WTC11 (cell line): Measurements from ENCODE around the gene FNIP2. TPM values are rescaled to one million over a fixed set of nuclear protein-coding genes. Genes with fewer than 3 reads are reported as not detected.

ENCODE experiments used
- ATAC-seq: fragments of 200-7000 bp; cut with Tn5 transposase; 2 replicates; pipeline ENCODE4 v1.10.0; 2021; ENCODE audit warnings: mild to moderate bottlenecking, moderate library complexity
- CTCF ChIA-PET: fragments of 300-600 bp; sonication (Branson Sonifier 250); formaldehyde crosslinking; loops from one replicate; lab custom pipeline; 2021; ENCODE audit warnings: antibody characterized with exemption; lab: Charles Lee
- POLR2A ChIA-PET: fragments of 350-600 bp; sonication (Branson Sonifier 250); formaldehyde crosslinking; loops from one replicate; lab custom pipeline; 2021; ENCODE audit warnings: antibody characterized with exemption; lab: Charles Lee
- DNase-seq: peaks from one replicate; pipeline ENCODE4 v3.0.0; 2021; ENCODE audit warnings: low spot score
- H3K27ac Mint-ChIP-seq: 2 replicates; pipeline ENCODE4 v1.8.0; 2021; ENCODE audit warnings: mixed read lengths
- H3K27me3 Mint-ChIP-seq: 2 replicates; pipeline ENCODE4 v1.8.0; 2021; ENCODE audit warnings: low read depth, mild to moderate bottlenecking, moderate library complexity, mixed read lengths
- H3K36me3 Mint-ChIP-seq: 2 replicates; pipeline ENCODE4 v1.8.0; 2021; ENCODE audit warnings: mixed read lengths
- H3K4me1 Mint-ChIP-seq: 2 replicates; pipeline ENCODE4 v1.8.0; 2022; ENCODE audit warnings: mixed read lengths
- H3K4me3 Mint-ChIP-seq: 2 replicates; pipeline ENCODE4 v1.8.0; 2021; ENCODE audit warnings: mild to moderate bottlenecking, moderate library complexity, mixed read lengths
- H3K9me3 Mint-ChIP-seq: 2 replicates; pipeline ENCODE4 v1.8.0; 2021; ENCODE audit warnings: mixed read lengths
- ATF6 ChIP-seq: sonication (generic); formaldehyde crosslinking; IDR thresholded peaks from 2 replicates; pipeline ENCODE4 v1.8.1; 2023; ENCODE audit warnings: mild to moderate bottlenecking, missing genetic modification reagents
- ETV6 ChIP-seq: sonication (generic); formaldehyde crosslinking; IDR thresholded peaks from 2 replicates; pipeline ENCODE4 v1.8.1; 2022; ENCODE audit warnings: mild to moderate bottlenecking, missing genetic modification reagents
- JAZF1 ChIP-seq: fragments of 250-450 bp; sonication (Bioruptor Pico); IDR thresholded peaks from 2 replicates; pipeline ENCODE4 v1.9.0; 2021; ENCODE audit warnings: moderate library complexity, mild to moderate bottlenecking, inconsistent platforms
- KAT7 ChIP-seq: sonication (generic); formaldehyde crosslinking; IDR thresholded peaks from 2 replicates; pipeline ENCODE4 v1.8.1; 2023; ENCODE audit warnings: missing genetic modification reagents, mild to moderate bottlenecking, borderline replicate concordance
- NFE2L1 ChIP-seq: sonication (generic); formaldehyde crosslinking; IDR thresholded peaks from 2 replicates; pipeline ENCODE4 v1.8.1; 2023; ENCODE audit warnings: missing genetic modification reagents
- NFYB ChIP-seq: sonication (generic); formaldehyde crosslinking; conservative IDR thresholded peaks from 2 replicates; pipeline ENCODE4 v1.8.0; 2022; ENCODE audit warnings: low read depth, missing genetic modification reagents
- PRRX2 ChIP-seq: fragments of 250-450 bp; sonication (Bioruptor Pico); IDR thresholded peaks from 2 replicates; pipeline ENCODE4 v1.8.0; 2021; ENCODE audit warnings: mild to moderate bottlenecking
- TCF7 ChIP-seq: sonication (generic); formaldehyde crosslinking; IDR thresholded peaks from 2 replicates; pipeline ENCODE4 v1.8.0; 2022; ENCODE audit warnings: mild to moderate bottlenecking, low read depth, missing genetic modification reagents, moderate library complexity
- TEAD1 ChIP-seq: sonication (generic); formaldehyde crosslinking; IDR thresholded peaks from 2 replicates; pipeline ENCODE4 v1.8.0; 2022; ENCODE audit warnings: mild to moderate bottlenecking, missing genetic modification reagents
- TP53 ChIP-seq: sonication (generic); formaldehyde crosslinking; IDR thresholded peaks from 2 replicates; pipeline ENCODE4 v1.8.1; 2023; ENCODE audit warnings: mild to moderate bottlenecking, missing genetic modification reagents
- ZBTB21 ChIP-seq: sonication (generic); formaldehyde crosslinking; IDR thresholded peaks from 2 replicates; pipeline ENCODE4 v1.8.1; 2023; ENCODE audit warnings: mild to moderate bottlenecking, missing genetic modification reagents, borderline replicate concordance
- ZBTB43 ChIP-seq: sonication (generic); formaldehyde crosslinking; IDR thresholded peaks from 2 replicates; pipeline ENCODE4 v1.8.1; 2023; ENCODE audit warnings: mild to moderate bottlenecking, missing genetic modification reagents
- ZMAT4 ChIP-seq: fragments of 250-450 bp; sonication (Bioruptor Pico); IDR thresholded peaks from 2 replicates; pipeline ENCODE4 v1.9.0; 2021; ENCODE audit warnings: mild to moderate bottlenecking
- ZNF281 ChIP-seq: sonication (generic); formaldehyde crosslinking; IDR thresholded peaks from 2 replicates; pipeline ENCODE4 v1.8.0; 2023; ENCODE audit warnings: mild to moderate bottlenecking, missing genetic modification reagents
- ZSCAN18 ChIP-seq: fragments of 250-450 bp; sonication (Bioruptor Pico); IDR thresholded peaks from 2 replicates; pipeline ENCODE4 v2.1.2; 2022; ENCODE audit warnings: mild to moderate bottlenecking, moderate library complexity
- total RNA-seq: library from RNA; stranded (reverse); gene quantifications from 3 replicates; pipeline ENCODE4 v1.2.3, GENCODE V29; 2021
- TF ChIP-seq, protein P1 (sequence below): sonication (generic); formaldehyde crosslinking; IDR thresholded peaks from 2 replicates; pipeline ENCODE4 v1.8.0; 2022; ENCODE audit warnings: mild to moderate bottlenecking, missing genetic modification reagents
- TF ChIP-seq, protein P2 (sequence below): fragments of 200-600 bp; IDR thresholded peaks from 2 replicates; pipeline ENCODE4 v1.8.0; 2022; ENCODE audit warnings: antibody characterized with exemption
- TF ChIP-seq, protein P3 (sequence below): sonication (generic); formaldehyde crosslinking; IDR thresholded peaks from 2 replicates; pipeline ENCODE4 v1.8.0; 2023; ENCODE audit warnings: missing genetic modification reagents, mild to moderate bottlenecking, borderline replicate concordance

Gene FNIP2
- total RNA-seq, 1 experiment from 2014 or later, result 8.6 TPM

DNA sequence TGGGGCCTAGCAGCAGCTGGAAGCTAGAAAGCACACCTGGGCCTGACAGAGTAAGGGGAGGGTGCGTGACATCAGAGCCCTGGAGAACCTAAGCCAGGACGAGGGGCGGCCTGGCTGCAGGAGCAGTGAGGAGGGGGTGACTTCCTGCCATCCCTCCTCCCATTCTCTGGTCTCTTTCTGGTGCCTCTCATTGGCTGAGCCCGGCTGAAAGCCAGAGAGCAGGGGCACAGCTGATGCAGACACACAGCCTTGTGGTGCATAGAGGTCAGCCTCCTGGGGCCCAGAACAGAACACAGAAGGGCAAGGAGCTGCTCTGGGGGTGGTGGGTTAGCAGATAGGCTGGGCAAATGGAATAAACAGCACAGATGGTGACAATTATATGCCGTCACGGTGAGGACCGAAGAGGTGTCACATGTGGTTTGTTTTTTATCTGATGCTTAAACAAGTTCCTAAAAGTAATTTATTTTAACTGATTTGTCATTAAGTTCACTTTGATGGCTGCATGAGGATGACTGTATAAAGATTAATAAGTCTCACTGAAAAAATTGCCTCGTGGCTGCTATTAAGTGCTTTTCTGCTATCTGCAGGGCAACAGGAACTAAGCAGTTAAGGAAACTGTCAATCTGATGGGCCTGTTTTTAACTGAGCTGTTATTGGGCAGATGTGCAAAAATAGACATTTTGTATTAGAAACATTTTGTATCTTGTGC, 102.0 kb downstream of the FNIP2 start:
- H3K27ac Mint-ChIP-seq, result peak overlapping the region; percentile 82
- peaks cover 17% of the 10 kb centered on the region for H3K4me1 Mint-ChIP-seq
- no peak overlapping the region for H3K4me3 Mint-ChIP-seq
- DNase-seq (peak; percentile 62), ATAC-seq (peak; percentile 99)
- H3K9me3 Mint-ChIP-seq, result no peaks in the 10 kb centered on the region
- no peak for TF ChIP-seq ZBTB21
- TF ChIP-seq NFYB, result peak; percentile 28
- no peak for TF ChIP-seq PRRX2 (CRISPR knock-in tag)
- ChIA-PET POLR2A (interaction anchor here (0.6 kb wide), 1 partner anchor 13 kb away, joined by 3 read pairs; no protein-coding TSS in a partner anchor), CTCF (interaction anchor here (0.9 kb wide), 1 partner anchor 19 kb away, joined by 4 read pairs; no protein-coding TSS in a partner anchor)
- H3K36me3 Mint-ChIP-seq, result peaks cover 3% of the 10 kb centered on the region; the same call in 1 of the 2 replicates
- H3K27me3 Mint-ChIP-seq, result no peaks in the 10 kb centered on the region

DNA sequence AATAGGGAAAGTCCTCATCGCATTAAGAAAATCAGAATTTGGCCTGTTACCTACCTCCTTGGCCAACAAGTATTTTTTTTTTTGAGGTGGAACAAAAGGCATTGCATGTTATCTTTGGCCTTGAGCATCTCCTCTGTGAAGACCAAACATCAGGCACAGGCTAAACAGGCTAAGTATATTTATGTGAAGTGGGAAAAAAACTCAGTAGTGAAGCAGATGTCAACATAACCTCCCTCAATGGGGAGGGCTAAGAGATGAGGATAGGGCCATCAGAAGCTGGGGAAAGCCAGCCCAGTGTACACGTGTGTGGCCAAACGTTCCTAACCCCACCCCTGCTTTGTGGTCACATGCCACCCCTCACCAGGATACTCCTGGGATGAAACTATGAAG, 102.5 kb downstream of the FNIP2 start:
- no peak overlapping the region for H3K27ac Mint-ChIP-seq
- ChIA-PET POLR2A (interaction anchor here (0.6 kb wide), 1 partner anchor 12 kb away, joined by 3 read pairs; no protein-coding TSS in a partner anchor), CTCF (interaction anchor here (0.9 kb wide), 1 partner anchor 20 kb away, joined by 4 read pairs; no protein-coding TSS in a partner anchor)
- H3K27me3 Mint-ChIP-seq, result no peaks in the 10 kb centered on the region
- H3K36me3 Mint-ChIP-seq, result peaks cover 3% of the 10 kb centered on the region; the same call in 1 of the 2 replicates
- H3K9me3 Mint-ChIP-seq, result no peaks in the 10 kb centered on the region
- DNase-seq (no peak), ATAC-seq (no peak)
- H3K4me1 Mint-ChIP-seq, result peaks cover 17% of the 10 kb centered on the region
- H3K4me3 Mint-ChIP-seq, result no peak overlapping the region
- TF ChIP-seq TEAD1 (CRISPR knock-in tag), result no peak
- no peak for TF ChIP-seq TCF7 (CRISPR knock-in tag)
- TF ChIP-seq ZBTB43, result no peak
- TF ChIP-seq ZSCAN18 (CRISPR knock-in tag), result no peak
- TF ChIP-seq, protein P1, sequence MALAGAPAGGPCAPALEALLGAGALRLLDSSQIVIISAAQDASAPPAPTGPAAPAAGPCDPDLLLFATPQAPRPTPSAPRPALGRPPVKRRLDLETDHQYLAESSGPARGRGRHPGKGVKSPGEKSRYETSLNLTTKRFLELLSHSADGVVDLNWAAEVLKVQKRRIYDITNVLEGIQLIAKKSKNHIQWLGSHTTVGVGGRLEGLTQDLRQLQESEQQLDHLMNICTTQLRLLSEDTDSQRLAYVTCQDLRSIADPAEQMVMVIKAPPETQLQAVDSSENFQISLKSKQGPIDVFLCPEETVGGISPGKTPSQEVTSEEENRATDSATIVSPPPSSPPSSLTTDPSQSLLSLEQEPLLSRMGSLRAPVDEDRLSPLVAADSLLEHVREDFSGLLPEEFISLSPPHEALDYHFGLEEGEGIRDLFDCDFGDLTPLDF, result no peak
- no peak for TF ChIP-seq ZMAT4
- no peak for TF ChIP-seq ATF6 (CRISPR knock-in tag)
- TF ChIP-seq ETV6 (CRISPR knock-in tag), result no peak
- TF ChIP-seq PRRX2 (CRISPR knock-in tag), result no peak
- TF ChIP-seq JAZF1, result no peak
- TF ChIP-seq NFE2L1 (CRISPR knock-in tag), result no peak
- TF ChIP-seq KAT7 (CRISPR knock-in tag), result no peak
- TF ChIP-seq, protein P2, sequence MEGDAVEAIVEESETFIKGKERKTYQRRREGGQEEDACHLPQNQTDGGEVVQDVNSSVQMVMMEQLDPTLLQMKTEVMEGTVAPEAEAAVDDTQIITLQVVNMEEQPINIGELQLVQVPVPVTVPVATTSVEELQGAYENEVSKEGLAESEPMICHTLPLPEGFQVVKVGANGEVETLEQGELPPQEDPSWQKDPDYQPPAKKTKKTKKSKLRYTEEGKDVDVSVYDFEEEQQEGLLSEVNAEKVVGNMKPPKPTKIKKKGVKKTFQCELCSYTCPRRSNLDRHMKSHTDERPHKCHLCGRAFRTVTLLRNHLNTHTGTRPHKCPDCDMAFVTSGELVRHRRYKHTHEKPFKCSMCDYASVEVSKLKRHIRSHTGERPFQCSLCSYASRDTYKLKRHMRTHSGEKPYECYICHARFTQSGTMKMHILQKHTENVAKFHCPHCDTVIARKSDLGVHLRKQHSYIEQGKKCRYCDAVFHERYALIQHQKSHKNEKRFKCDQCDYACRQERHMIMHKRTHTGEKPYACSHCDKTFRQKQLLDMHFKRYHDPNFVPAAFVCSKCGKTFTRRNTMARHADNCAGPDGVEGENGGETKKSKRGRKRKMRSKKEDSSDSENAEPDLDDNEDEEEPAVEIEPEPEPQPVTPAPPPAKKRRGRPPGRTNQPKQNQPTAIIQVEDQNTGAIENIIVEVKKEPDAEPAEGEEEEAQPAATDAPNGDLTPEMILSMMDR, result no peak
- TF ChIP-seq, protein P3, sequence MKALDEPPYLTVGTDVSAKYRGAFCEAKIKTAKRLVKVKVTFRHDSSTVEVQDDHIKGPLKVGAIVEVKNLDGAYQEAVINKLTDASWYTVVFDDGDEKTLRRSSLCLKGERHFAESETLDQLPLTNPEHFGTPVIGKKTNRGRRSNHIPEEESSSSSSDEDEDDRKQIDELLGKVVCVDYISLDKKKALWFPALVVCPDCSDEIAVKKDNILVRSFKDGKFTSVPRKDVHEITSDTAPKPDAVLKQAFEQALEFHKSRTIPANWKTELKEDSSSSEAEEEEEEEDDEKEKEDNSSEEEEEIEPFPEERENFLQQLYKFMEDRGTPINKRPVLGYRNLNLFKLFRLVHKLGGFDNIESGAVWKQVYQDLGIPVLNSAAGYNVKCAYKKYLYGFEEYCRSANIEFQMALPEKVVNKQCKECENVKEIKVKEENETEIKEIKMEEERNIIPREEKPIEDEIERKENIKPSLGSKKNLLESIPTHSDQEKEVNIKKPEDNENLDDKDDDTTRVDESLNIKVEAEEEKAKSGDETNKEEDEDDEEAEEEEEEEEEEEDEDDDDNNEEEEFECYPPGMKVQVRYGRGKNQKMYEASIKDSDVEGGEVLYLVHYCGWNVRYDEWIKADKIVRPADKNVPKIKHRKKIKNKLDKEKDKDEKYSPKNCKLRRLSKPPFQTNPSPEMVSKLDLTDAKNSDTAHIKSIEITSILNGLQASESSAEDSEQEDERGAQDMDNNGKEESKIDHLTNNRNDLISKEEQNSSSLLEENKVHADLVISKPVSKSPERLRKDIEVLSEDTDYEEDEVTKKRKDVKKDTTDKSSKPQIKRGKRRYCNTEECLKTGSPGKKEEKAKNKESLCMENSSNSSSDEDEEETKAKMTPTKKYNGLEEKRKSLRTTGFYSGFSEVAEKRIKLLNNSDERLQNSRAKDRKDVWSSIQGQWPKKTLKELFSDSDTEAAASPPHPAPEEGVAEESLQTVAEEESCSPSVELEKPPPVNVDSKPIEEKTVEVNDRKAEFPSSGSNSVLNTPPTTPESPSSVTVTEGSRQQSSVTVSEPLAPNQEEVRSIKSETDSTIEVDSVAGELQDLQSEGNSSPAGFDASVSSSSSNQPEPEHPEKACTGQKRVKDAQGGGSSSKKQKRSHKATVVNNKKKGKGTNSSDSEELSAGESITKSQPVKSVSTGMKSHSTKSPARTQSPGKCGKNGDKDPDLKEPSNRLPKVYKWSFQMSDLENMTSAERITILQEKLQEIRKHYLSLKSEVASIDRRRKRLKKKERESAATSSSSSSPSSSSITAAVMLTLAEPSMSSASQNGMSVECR (CRISPR knock-in tag), result no peak
- TF ChIP-seq ZNF281 (CRISPR knock-in tag), result no peak
- TF ChIP-seq TP53 (CRISPR knock-in tag), result no peak
